Measurements from ENCODE around the gene CLDN10.
"Not testable (repeated sequence)": the region's sequence is repeated elsewhere in the genome, so short reads cannot be mapped to it uniquely, and the experiment has no call there.

CLDN10 gene

DNA sequence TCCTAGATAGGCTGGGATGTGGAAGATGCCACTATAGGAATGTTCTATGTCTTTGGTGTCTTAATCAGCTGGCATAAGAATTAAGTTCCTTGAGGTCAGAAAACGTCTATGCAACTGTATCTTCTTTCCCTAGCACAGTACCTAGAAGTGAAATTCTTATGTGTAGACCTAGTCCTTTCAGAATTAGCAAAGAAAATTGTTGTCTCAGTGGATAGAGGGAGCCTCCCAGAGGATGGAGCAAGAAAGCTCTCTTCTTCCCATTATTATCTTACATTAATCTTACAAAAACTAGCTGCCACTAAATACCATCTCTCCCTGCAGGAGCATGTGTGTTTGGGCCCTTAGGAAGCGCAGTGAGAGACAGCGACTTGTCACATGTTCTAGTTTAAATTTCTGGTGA lies 11.6 kb downstream of the CLDN10 start:
- TF ChIP-seq, protein P1, sequence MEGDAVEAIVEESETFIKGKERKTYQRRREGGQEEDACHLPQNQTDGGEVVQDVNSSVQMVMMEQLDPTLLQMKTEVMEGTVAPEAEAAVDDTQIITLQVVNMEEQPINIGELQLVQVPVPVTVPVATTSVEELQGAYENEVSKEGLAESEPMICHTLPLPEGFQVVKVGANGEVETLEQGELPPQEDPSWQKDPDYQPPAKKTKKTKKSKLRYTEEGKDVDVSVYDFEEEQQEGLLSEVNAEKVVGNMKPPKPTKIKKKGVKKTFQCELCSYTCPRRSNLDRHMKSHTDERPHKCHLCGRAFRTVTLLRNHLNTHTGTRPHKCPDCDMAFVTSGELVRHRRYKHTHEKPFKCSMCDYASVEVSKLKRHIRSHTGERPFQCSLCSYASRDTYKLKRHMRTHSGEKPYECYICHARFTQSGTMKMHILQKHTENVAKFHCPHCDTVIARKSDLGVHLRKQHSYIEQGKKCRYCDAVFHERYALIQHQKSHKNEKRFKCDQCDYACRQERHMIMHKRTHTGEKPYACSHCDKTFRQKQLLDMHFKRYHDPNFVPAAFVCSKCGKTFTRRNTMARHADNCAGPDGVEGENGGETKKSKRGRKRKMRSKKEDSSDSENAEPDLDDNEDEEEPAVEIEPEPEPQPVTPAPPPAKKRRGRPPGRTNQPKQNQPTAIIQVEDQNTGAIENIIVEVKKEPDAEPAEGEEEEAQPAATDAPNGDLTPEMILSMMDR (IDR thresholded peaks at IDR 0.05; ENCODE audit: control extremely low read depth, extremely low read depth, low read depth, missing control alignments): no peak
- POLR2A ChIA-PET: no interaction called here
- no peak for DNase-seq (ENCODE audit: extremely low spot score)
- CTCF ChIA-PET: interaction anchor here (1.0 to 1.3 kb wide), 4 partner anchors 8 to 32 kb away, joined by 3 to 5 read pairs (median 4); no protein-coding TSS in a partner anchor

DNA sequence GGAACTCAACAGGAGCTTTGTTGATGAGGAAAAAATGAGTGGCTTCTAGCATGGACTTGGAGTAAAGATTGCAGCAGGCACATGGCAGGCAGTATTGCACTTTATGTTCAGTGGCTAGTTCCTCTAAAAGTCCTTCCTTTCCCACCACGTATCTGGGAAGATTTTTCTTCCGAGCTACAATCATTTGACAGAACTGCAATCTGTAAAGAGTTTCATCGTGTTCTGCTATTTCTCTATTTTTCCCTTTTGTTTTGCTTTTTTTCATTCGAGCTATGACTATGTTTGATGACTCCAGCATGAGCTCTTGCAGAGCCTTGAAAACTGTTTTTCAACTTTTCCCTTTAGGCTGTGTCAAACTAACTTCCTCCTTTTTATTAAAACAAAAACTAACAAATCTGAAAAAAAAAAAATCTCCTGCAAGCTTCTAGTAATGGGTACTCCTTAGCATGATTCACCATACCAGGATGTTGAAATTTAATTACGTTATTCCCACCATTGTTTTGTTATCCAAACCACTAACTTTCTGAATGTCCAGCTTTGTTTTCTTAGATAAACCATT lies 12.3 kb downstream of the CLDN10 start:
- no peak for DNase-seq (ENCODE audit: extremely low spot score)
- CTCF ChIA-PET: interaction anchor here (0.6 to 1.3 kb wide), 6 partner anchors 8 to 226 kb away, joined by 3 to 5 read pairs (median 4); no protein-coding TSS in a partner anchor
- POLR2A ChIA-PET: no interaction called here
- TF ChIP-seq, protein P1 (IDR thresholded peaks at IDR 0.05; ENCODE audit: control extremely low read depth, extremely low read depth, low read depth, missing control alignments): no peak

DNA sequence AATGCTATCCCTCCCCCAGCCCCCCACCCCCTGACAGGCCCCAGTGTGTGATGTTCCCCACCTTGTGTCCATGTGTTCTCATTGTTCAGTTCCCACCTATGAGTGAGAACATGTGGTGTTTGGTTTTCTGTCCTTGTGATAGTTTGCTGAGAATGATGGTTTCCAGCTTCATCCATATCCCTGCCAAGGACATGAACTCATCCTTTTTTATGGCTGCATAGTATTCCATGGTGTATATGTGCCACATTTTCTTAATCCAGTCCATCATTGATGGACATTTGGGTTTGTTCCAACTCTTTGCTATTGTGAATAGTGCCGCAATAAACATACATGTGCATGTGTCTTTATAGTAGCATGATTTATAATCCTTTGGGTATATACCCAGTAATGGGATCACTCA lies 13.2 kb downstream of the CLDN10 start:
- POLR2A ChIA-PET; DNase-seq (ENCODE audit: extremely low spot score): not testable (repeated sequence)
- CTCF ChIA-PET: interaction anchor here (0.9 to 1.3 kb wide), 3 partner anchors 9 to 70 kb away, joined by 3 to 4 read pairs (median 4); no protein-coding TSS in a partner anchor

DNA sequence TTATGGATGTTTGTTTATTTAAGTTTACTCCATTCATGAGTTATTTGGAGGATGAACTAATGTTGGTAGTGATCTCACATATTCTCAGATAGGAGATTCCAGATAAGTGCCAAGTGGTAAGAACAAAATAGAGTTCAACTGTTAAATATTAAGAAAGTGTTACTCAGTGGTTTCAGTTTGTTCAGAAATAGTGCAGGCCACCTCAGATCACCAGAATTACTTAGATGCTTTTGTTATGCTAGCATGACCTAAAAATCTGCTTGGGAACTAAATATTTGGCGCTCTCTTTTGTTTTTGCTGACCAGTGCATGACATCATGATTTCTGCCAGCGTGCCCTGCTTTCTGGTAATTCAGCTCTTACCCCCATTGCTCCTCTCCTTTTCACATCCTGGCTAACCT lies 15.6 kb downstream of the CLDN10 start:
- TF ChIP-seq, protein P1 (IDR thresholded peaks at IDR 0.05; ENCODE audit: control extremely low read depth, extremely low read depth, low read depth, missing control alignments): no peak
- ChIA-PET CTCF (no interaction called here), POLR2A (no interaction called here)
- no peak for DNase-seq (ENCODE audit: extremely low spot score)

DNA sequence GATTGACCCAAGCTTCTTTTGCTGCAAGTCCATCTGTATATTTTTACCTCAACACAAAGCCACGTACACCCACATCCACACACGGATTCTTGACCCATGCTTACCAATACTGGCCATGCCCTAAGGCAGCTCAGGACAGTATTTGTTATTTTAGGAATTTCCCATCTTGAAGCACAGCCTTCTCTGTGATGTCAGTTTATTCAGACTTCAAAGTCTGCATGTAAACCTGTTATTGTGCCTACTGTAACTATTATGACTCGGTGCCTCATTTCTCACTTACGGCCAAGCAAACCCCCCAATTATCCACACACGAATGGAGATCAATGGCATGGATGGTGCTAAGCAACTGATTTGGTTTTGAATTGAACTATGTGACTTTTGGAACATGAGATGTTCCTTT lies 17.5 kb downstream of the CLDN10 start:
- ChIA-PET CTCF (no interaction called here), POLR2A (no interaction called here)
- no peak for DNase-seq (ENCODE audit: extremely low spot score)
- TF ChIP-seq, protein P1 (IDR thresholded peaks at IDR 0.05; ENCODE audit: control extremely low read depth, extremely low read depth, low read depth, missing control alignments): no peak

DNA sequence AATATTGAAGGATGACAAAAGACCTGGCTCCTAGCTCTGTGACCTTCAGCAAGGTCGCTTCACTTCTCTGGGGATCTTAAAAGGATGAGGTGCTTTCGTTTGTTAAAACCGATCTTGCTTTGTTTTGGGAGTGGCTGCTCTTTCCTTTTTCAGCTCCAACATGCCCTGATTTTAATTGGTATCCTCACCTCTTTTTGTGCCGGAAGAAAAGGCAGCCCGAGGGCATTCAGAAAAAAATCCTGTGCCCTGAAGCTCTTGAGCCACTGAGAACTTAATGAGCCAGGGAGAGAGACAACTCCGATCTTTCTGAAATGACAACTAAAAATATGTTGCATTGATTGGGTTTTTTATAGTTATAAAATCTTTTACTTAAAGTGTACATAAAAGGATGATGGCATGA lies 19.4 kb downstream of the CLDN10 start:
- ChIA-PET POLR2A (no interaction called here), CTCF (interaction anchor here (1.2 to 1.6 kb wide), 2 partner anchors 8 to 35 kb away, joined by 4 to 5 read pairs; no protein-coding TSS in a partner anchor)
- TF ChIP-seq, protein P1 (IDR thresholded peaks at IDR 0.05; ENCODE audit: control extremely low read depth, extremely low read depth, low read depth, missing control alignments): no peak
- no peak for DNase-seq (ENCODE audit: extremely low spot score)

DNA sequence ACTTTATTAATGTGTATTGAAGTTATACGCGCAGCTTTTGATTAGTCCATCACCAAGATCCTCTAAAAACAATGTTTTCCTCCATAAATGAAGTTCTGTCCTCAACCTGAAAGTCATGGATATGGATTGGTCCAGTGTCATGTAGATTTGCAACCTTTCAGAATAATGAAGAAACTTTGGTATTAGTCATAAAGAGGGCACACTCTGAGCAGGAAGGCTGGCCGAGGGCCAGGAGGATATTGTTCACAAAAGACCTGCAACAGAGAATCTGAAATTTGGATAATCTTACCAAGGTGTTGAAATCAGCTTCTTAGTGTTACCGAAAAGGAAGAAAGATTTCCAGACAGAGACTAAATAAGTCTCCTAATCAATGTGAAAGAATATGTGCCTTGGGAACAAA lies 20.7 kb downstream of the CLDN10 start:
- TF ChIP-seq, protein P1 (IDR thresholded peaks at IDR 0.05; ENCODE audit: control extremely low read depth, extremely low read depth, low read depth, missing control alignments): no peak
- POLR2A ChIA-PET: no interaction called here
- CTCF ChIA-PET: interaction anchor here (1.2 to 1.6 kb wide), 2 partner anchors 9 to 36 kb away, joined by 4 to 5 read pairs; no protein-coding TSS in a partner anchor
- no peak for DNase-seq (ENCODE audit: extremely low spot score)
